Activated CD8-positive, alpha-beta memory T cell treated with anti-CD3 and anti-CD28 coated beads, Interleukin-2, amount 50 U/mL, for 1 hour (primary cell): ENCODE data around the gene IGFL3.
"Not testable (repeated sequence)": the region's sequence is repeated elsewhere in the genome, so short reads cannot be mapped to it uniquely, and the experiment has no call there.

ENCODE experiments used
- DNase-seq: peaks from one replicate; pipeline ENCODE4 v3.0.0-alpha.2; 2020; ENCODE audit errors: extremely low read depth

Gene IGFL3

GRCh38 chr19:46124638-46125115 is at the start of gene IGFL3:
Gene IGFL3, minus strand, starts transcription at chr19:46124688. Its CDS starts 39 bp downstream, at chr19:46124649.
- no peak for DNase-seq

GRCh38 chr19:46173886-46174480 is 49.5 kb upstream of the IGFL3 start:
- no peak for DNase-seq

DNA sequence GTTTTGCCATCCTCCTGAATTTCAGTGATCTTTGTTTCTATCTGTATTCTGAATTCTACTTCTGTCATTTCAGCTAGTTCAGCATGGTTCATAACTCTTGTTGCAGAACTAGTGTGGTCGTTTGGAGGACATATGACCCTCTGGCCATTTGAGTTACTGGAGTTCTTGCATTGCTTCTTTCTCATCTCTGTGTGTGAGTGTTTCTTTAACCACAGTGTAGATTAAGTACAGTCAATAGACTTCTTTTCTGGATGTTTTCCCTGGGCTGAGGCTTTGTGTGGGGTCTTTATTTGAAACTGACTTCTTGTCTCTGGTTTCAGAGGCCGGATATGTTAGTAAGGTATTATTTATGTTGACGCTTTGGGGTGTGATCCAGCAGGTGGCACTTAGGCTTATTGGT is 38.2 kb upstream of the IGFL3 start:
- DNase-seq = no peak

DNA sequence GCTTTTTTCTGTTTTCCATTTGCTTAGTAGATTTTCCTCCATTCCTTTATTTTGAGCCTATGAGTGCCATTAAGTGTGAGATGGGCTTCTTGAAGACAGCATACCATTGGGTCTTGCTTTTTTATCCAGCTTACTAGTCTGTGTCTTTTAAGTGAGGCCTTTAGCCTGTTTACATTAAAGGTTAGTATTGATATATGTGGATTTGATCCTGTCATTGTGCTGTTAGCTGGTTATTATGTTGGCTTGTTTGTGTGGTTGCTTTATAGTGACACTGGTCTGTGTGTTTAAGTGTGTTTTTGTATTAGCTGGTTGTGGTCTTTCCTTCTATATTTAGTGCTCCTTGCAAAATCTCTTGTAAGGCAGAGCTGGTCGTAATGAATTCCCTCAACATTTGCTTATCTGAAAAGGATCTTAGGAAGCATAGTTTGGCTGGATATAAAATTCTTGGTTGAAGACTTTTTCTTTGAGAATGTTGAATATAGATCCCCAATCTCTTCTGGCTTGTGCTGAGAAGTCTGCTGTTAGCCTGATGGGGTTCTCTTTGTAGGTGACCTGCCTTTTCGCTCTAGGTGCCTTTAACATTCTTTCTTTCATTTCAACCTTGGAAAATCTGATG is 37.3 kb upstream of the IGFL3 start:
- not testable (repeated sequence) for DNase-seq

DNA sequence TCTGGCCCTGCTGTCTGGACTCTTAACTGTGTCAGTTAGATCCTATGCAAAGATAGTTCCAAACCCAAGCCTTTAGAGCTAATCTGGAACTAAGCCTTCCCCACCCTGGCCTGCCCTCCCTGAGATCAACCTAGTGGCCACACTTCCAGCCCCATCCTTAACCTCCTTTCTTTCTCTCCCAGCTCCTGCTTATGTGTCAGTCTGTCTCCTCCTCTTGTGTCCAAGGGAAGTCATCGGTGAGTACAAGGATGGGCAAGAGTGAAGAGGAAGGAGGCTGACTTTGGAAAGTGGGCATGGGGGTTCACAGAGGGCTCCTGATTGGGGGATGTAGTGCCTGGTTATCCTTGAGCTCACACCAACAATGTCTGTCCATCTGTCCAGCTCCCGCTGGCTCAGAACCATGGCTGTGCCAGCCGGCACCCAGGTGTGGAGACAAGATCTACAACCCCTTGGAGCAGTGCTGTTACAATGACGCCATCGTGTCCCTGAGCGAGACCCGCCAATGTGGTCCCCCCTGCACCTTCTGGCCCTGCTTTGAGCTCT is 35.8 kb upstream of the IGFL3 start:
- DNase-seq = no peak

GRCh38 chr19:46159418-46160232 is 35.1 kb upstream of the IGFL3 start:
- no peak for DNase-seq

GRCh38 chr19:46155237-46155636 is 30.7 kb upstream of the IGFL3 start:
- no peak for DNase-seq

DNA sequence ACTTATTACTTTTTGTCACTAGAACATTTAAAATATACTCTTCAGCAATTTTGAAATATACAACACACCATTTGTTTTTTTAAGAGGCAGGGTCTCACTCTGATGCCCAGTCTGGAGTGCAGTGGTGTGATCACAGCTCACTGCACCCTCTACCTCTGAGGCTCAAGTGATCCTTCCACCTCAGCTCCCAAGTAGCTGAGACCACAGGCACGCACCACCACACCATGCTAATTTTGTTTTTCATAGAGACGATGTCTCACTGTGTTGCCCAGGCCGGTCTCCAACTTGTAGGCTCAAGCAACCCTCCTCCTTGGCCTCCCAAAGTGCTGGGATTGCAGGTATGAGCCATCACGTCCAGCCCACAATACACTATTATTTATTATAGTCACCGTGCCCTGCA is 26.1 kb upstream of the IGFL3 start:
- no peak for DNase-seq

DNA sequence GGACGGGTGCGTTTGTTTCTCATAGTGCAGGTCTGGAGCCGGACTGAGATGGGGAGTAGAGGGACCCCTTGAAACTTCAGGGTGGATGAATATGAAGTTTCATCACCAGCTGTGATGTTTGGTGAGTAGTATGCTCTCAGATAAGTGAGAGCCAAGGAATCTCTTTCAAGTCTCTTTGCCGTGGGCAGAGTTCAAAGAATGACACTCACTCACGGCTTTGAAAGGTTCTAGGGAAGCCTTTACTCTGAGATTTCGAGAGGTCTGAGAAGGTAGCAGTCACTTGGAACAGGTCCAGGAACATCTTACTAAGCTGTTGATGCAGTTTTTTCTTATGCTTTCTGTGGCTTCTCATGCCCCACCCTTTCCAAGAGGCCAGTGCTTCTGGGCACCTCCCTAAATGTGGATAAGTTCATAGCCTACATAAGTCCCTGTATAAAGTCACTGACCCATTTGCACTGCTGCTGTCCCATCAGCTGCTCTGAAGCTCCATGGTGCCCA is 23.4 kb upstream of the IGFL3 start, which contains the start of gene IGFL2:
TSS of gene IGFL2 (plus strand) at position 448 of the 498 bp plus-strand sequence. CDS start at position 489, 41 bp downstream.
- no peak for DNase-seq

- DNase-seq = no peak
These were observed 22.8 kb upstream of the IGFL3 start for GRCh38 chr19:46147166-46147740.

GRCh38 chr19:46144756-46145155 is 20.3 kb upstream of the IGFL3 start:
- DNase-seq = no peak

DNA sequence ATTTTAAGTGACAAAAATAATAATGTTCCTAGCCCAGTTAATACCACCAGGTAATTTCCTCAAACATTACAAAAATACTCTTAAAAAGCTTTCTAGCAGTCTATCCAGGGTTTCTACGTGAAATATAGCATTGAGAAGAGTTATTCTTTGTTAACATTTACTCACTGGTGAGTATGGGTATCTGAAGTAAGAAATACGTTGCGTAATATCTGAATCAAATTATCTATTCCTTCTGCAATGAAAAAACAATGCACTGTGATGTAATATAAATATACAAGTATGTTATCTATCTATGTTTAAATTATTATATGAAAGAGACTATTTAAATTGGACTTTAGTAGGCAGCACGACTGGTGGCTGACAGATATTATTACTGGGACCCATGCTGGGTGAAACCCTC is 17.8 kb upstream of the IGFL3 start:
- DNase-seq = no peak

- no peak for DNase-seq
These were observed 16.9 kb upstream of the IGFL3 start for GRCh38 chr19:46141421-46141820.

- no peak for DNase-seq
These were observed 13.5 kb upstream of the IGFL3 start for GRCh38 chr19:46137915-46138473.

DNA sequence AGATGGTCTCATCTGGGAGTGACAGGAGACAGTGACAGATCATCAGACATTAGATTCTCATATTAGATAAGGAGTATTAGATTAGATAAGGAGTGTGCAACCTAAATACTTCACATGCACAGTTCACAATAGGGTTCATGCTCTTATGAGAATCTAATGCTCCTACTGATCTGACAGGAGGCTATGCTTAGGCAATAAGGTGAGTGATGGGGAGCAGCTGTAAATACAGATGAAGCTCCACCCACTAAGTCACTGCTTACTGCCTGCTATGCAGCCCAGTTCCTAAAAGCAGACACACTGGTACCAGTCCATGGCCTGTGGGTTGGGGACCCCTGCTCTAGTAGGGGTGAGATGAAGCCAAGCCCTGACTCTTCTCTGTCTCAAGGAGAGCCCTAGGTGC is 10.0 kb upstream of the IGFL3 start:
- DNase-seq = no peak

DNA sequence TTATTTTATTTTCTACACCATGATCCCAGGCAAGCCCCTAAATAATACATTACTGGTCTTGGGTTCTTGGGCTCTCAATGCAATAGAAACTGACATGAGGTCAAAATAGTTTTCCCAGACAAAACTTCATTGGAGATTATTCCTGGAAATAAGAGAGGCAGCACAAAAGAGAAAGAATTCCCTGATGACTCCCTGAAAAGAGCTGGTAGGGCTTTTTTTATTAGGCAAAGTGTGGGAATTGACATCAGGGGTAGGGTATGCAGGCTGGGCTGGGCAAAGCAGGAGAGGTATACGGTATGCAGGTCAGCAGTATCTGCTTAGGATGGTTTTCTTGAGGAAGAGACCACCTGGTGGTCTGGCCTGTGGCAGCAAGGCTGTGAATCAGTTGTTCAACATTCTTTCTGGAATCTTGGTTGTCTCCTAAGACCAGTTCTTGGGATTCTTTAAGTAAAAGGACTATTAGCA is 9.3 kb upstream of the IGFL3 start:
- DNase-seq = no peak

- no peak for DNase-seq
These were observed 8.7 kb upstream of the IGFL3 start for GRCh38 chr19:46133101-46133627.

DNA sequence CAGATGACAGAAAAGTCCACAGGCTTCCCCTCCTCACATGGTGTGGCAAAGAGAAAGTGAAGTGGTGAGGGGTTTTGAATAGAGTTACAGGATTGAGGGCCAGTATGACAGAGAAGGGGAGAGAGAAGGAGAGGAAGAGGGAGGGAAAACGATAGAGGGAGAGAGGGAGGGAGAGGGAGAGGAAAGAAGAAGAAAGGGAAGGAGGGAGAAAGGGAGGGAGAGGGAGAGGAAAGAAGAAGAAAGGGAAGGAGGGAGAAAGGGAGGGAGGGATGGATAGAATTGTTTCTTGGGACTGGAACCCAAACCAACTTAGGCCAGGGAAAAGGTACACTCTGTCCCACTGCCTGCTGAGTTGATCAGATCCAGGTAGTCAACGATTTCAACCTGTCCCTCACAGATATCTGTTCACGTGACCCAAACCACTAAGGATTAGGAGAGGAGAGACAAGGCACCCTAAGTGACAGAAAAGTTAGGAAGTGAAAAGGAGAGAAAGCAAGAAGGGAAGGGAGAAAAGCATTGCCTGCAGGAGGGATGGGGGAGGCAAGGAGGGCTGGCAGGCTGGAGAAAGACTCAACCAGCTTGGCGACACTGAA is 8.1 kb upstream of the IGFL3 start:
- DNase-seq = no peak

GRCh38 chr19:46131485-46132143 is 7.1 kb upstream of the IGFL3 start:
- no peak for DNase-seq

DNA sequence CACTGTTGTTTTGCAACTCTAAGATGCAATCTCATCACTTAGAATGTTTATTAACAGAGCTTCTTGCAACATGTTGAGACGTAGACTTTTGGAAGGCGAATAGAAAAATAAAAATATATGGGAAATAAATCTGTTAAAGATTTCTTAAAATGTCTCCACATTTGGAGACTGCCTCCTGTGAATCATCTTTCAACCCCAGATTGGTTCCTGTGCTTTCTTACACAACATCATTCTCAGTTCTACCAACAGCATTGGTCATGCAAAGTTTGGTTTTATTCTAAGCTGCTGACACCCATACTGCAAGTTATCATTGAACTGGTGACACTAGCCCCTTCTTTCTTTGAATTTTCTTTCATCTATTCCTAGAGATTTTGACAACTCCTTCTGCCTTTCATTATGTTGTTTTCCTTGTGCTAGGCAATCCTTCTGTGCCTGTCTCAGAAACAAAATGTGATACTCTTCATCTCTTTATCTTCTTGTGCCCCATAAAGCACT is 1.6 kb upstream of the IGFL3 start:
- no peak for DNase-seq
